HL-60/S4 treated with retinoic acid at 250 ng/mL for 4 days and 3 days (cell line): ENCODE measurements around the gene RAP1GAP2.

Experiments used
- in situ Hi-C: fragments of 300-500 bp; cut with MboI; formaldehyde crosslinking; loops from 2 replicates; pipeline ENCODE4 v1.7.0; 2022; ENCODE audit warnings: low sequenced_read_pairs

The RAP1GAP2 gene

GRCh38 chr17:3011891-3012290 lies 215.7 kb downstream of the RAP1GAP2 start:
- in situ Hi-C loops = loop anchor here (25.0 kb wide), 1 partner anchor 175 kb away; no protein-coding TSS in a partner anchor

DNA sequence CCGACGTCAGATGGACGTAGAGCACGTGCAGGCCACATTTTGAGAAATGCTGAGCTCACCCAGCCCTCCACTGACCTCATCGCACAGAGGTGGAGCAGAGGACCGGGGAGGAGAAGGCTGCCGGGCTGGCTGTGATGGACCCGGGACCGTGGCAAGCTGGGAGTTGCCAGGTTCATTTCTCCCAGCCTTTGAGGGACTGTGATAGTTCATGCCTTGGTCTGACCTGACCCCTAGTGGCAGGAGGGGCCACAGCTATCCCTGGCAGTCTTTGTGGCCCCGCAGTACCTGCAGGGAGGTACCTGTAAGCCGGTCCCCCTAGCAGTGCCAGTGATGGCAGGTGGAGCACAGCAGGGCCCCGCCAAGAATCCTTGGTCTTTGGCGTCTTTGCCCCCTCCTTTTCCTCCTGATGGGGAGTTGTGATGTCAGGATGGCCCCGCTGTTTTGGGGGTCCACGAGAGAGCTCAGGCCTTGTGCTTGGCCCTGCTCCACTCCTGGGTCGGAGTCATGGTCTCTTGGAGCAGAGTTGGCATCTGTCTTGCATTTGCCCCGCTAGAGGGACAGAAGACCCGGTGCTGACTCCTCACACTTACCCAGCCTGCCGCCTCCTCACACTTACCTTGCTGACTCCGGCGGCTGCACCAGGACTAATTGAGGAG lies 216.8 kb downstream of the RAP1GAP2 start:
- in situ Hi-C loops = loop anchor here (25.0 kb wide), 1 partner anchor 176 kb away; no protein-coding TSS in a partner anchor

GRCh38 chr17:3015890-3016289 lies 219.7 kb downstream of the RAP1GAP2 start:
- in situ Hi-C loops = loop anchor here (25.0 kb wide), 1 partner anchor 179 kb away; no protein-coding TSS in a partner anchor

DNA sequence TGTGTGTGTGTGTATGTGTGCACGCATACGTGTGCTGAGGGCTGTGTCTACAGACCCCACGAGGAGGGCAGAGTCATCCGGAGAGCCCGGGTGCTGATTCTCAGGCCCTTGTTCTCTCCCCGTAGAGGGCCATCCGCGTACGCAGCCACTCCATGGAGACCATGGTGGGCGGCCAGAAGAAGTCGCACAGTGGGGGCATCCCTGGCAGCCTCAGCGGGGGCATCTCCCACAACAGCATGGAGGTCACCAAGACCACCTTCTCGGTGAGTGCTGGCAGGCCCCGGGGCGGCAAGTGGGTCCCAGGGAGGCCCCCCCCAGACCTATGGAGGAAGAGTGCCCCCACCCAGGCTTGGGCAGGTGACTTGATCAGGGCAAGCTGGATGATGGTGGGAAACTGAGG lies 221.7 kb downstream of the RAP1GAP2 start:
- in situ Hi-C loops = loop anchor here (25.0 kb wide), 1 partner anchor 181 kb away; no protein-coding TSS in a partner anchor

GRCh38 chr17:3019761-3020160 lies 223.5 kb downstream of the RAP1GAP2 start:
- in situ Hi-C loops = loop anchor here (25.0 kb wide), 1 partner anchor 182 kb away; no protein-coding TSS in a partner anchor

DNA sequence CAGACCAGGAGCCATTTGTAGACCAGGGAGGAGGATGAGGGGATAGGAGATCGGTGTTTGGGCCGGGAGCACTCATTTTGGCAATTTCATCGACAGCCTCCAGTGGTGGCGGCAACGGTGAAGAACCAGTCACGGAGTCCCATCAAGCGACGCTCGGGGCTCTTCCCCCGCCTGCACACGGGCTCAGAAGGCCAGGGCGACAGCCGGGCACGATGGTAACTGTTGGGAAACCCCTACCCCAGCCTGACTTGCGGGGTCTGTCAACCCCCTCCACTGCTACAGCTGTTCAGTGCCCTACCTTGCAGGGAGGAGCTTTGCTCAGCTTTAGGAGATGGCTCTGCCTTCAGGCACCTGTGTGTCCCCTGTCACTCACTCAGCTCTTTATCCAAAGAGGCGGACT lies 224.1 kb downstream of the RAP1GAP2 start:
- in situ Hi-C loops = loop anchor here (25.0 kb wide), 1 partner anchor 183 kb away; no protein-coding TSS in a partner anchor

GRCh38 chr17:3022197-3022596 lies 226.0 kb downstream of the RAP1GAP2 start:
- in situ Hi-C loops = loop anchor here (25.0 kb wide), 1 partner anchor 185 kb away; no protein-coding TSS in a partner anchor

DNA sequence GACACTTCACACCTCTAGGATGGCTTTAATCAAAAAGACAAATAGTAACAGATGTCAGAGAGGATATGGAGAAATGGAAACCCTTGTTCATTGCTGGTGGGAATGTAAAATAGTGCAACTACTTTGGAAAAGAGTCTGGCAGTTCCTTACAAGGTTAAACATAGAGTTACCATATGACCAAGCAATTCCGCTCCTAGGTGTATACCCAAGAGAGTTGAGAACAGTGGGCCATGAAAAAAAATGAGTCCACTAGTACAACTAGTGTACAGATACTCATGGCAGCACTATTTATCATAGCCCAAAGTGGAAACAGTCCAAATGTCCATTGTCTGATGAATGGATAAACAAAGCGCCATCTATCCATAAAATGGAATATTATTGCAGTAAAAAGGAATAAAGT lies 228.1 kb downstream of the RAP1GAP2 start:
- in situ Hi-C loops = loop anchor here (25.0 kb wide), 1 partner anchor 187 kb away; no protein-coding TSS in a partner anchor

DNA sequence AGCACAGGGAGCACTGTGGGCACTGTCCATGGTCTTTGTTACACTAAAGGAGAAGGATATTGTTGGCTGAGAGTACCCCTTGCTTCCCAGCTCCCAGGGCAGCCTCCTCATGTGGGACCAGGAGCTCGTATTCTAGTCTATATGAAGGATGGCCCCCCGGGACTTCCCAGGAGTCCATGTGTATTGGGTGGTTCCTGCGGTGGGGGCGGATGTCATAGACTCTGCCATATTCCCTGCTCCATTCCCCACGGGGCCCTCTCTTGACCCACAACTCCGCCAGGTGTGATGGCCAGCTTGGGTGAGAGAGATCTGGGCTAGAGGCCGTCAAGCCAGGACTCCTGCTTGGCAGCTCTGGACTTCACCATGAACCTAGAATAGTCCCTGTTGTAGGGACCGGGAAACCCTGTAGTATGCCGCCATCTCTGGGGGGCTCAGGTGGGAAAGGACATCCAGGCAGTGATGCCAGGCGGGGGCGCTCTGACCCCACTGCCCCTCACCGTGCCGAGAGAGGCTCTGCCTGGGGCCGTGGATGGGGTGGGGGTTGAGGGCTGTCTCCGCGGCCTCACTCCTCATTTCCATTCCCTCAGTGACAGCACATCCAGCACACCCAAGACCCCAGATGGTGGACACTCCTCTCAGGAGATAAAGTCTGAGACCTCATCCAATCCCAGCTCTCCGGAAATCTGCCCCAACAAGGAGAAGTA lies 229.3 kb downstream of the RAP1GAP2 start:
- in situ Hi-C loops = loop anchor here (25.0 kb wide), 1 partner anchor 612 kb away; the partner anchor contains the start of genes CTNS and SHPK

GRCh38 chr17:3026125-3026855 lies 230.1 kb downstream of the RAP1GAP2 start:
- in situ Hi-C loops = loop anchor here (25.0 kb wide), 1 partner anchor 611 kb away; the partner anchor contains the start of genes CTNS and SHPK

GRCh38 chr17:3026856-3027751 lies 230.9 kb downstream of the RAP1GAP2 start:
- in situ Hi-C loops = loop anchor here (25.0 kb wide), 1 partner anchor 610 kb away; the partner anchor contains the start of genes CTNS and SHPK

DNA sequence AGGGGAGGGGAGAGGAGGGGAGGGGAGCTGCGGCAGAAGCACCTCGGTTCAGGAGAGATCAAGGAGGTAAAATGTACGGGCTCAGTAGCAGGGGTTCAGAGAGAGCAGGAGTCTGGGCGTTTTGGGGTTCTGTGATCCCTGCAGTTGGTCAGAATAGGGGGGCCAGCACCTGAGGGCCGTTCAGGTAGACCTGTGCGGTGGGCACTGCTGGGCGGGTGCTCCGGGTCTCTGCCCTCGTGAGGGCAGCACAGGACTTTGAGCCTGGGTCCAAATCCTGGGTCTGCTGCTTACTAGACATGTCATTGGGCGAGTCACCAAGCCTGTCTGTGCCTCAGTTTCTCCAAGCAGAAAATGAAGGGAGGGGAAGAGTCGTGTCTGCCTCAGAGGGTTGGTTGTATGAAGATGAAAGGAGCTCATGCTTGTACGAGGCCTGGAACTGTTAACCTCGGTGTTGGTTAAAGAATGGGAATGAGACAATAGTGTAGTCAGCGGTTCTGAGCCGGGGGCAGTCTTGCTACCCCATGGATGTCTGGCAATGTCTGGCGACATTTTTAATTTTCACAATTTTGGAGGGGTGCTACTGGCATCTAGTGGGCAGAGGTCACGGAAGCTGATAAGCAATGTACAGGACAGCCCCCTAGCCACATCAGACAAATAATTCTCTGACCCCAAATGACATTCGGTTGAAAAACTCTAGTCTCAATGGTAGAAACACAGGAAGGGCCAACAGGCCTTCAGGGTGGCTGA lies 231.7 kb downstream of the RAP1GAP2 start:
- in situ Hi-C loops = loop anchor here (25.0 kb wide), 1 partner anchor 609 kb away; the partner anchor contains the start of genes CTNS and SHPK

- in situ Hi-C loops = loop anchor here (25.0 kb wide), 1 partner anchor 608 kb away; the partner anchor contains the start of genes CTNS and SHPK
Observed at GRCh38 chr17:3029213-3029913, 233.1 kb downstream of the RAP1GAP2 start.

DNA sequence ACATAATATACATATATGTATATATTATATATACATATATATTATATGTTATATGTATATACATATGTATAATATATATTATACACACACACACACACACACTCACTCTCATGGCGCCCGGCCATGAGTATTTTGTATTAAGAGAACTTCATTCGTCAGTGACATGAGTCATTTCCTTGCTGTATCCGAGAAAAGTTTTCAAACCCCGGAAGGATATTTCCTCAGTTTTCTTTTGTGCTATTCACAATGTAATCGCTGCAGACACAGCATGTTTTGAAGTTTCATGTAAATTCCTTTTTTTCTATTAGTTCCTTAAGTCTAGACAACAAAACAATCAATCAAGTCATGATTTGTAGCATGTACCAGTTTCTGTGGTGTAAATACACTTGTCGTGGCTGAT lies 233.9 kb downstream of the RAP1GAP2 start:
- in situ Hi-C loops = loop anchor here (25.0 kb wide), 1 partner anchor 607 kb away; the partner anchor contains the start of genes CTNS and SHPK

- in situ Hi-C loops = loop anchor here (25.0 kb wide), 1 partner anchor 606 kb away; the partner anchor contains the start of genes CTNS and SHPK
Observed at GRCh38 chr17:3030852-3031470, 234.7 kb downstream of the RAP1GAP2 start.

GRCh38 chr17:3032258-3033247 lies 236.3 kb downstream of the RAP1GAP2 start:
- in situ Hi-C loops = loop anchor here (25.0 kb wide), 1 partner anchor 605 kb away; the partner anchor contains the start of genes CTNS and SHPK
